Measurements from ENCODE around the gene ITGA8. TPM values are rescaled to one million over a fixed set of nuclear protein-coding genes. Genes with fewer than 3 reads are reported as not detected.

Gene ITGA8
- polyA plus RNA-seq, 5 donors: 42.0 to 88.6 (median 67.3) TPM

DNA sequence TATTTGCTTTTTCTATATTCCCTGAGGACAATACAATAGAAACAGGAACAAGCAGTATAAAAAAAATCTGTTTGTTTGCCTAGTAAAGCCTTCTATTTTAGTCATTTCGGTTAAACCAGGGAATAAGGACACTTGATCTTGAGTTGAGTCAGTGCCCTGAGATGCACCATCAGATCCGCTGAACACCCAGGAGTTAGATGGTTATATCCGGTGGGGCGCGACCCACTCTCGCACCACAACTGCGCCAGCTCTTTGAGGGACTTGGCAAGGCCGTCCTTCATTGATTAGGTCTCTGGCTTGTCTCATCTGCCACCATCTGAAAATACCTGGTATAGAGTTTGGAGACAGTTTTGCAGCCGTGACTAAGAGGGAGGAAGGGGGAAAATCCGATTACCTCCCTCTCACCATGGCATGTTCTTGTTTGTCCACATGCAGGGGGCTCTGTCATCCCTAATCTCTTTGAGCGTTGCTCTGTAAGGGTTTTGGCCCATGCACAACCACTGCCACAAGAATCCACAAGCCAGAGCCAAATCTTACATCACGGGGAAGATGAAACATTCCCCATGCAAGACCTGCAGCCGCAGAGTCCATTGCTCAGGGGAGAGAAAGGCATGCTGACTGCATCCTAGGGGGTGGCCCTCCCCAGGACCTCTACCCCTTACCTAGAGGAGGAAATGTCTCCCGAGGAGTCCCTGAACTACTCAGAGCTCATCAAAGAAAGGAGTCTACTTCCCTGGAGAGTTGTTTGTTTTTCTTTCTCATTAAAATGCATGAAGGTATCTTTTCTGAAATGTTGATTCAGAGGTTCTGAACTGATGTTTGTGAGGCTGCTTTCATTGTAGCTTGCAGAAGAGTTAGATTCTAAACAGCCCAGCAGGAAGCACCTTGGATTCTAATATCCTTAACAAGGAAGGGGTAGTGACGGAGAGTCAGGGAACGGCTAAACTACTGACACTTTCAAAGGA, 247.0 kb downstream of the ITGA8 start:
- DNase-seq: no peak

- no peak for DNase-seq
Observed at GRCh38 chr10:15472008-15472407, 247.7 kb downstream of the ITGA8 start.

GRCh38 chr10:15469111-15469510, 250.6 kb downstream of the ITGA8 start:
- peak; percentile 71 to 72 for DNase-seq

DNA sequence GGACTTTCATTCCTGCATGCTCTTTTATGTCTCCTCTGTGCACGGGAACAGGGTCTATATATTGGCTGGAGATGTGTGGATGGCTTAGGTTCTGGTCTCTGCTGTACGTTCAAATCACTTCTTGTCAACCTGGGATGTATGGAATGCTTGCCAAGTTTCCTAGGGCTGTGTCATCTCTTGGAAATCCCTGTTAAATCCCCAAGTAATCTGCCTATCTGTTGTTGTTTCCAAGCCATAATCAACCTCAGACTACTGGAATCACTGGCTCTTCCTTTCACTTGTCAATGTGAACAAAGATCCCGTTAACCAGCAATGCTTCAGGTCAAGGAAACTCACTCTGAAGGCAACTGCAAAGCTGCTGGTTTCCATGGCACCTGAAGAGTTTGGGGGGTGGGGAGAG, 255.3 kb downstream of the ITGA8 start:
- DNase-seq: no peak

Other genes starting within 250 kb of the ITGA8 start
- 10 to 100 TPM; 34.3 to 61.6 (median 50.7) TPM for gene MINDY3, start 140.6 kb upstream of the ITGA8 start, polyA plus RNA-seq (ENCODE audit: insufficient read depth in 1 of 5, insufficient read length in 5 of 5, low replicate concordance in 1 of 5)

Measured in right lung (tissue), 5 donors.